Prostate gland (tissue), 2 donors: ENCODE results near the gene ZHX3. TPM values are rescaled to one million over a fixed set of nuclear protein-coding genes. Genes with fewer than 3 reads are reported as not detected.

Experiments
- DNase-seq: peaks from one replicate; pipeline ENCODE4 v3.0.0-alpha.2; 2019; ENCODE audit warnings: low spot score
- H3K27ac ChIP-seq, 2 donors: fragments of 200-600 bp; sonication (generic); 2 replicates each; pipeline ENCODE4 v1.5.1; 2017 to 2019
- H3K27me3 ChIP-seq: fragments of 200-600 bp; sonication (generic); replicated peaks from 2 replicates; pipeline ENCODE4 v1.5.1; 2019; ENCODE audit not compliant: insufficient read depth
- H3K36me3 ChIP-seq, 2 donors: fragments of 200-600 bp; sonication (generic); 1 replicate in 1 of 2; 2 replicates in 1 of 2; pipeline versions ENCODE4 v1.5.1 to v1.8.1; 2017 to 2019
- H3K4me1 ChIP-seq: fragments of 200-600 bp; sonication (generic); replicated peaks from 2 replicates; pipeline ENCODE4 v1.5.1; 2019
- H3K4me3 ChIP-seq, 2 donors: fragments of 200-600 bp; sonication (generic); 2 replicates each; pipeline ENCODE4 v1.5.1; 2017 to 2019
- H3K9me3 ChIP-seq: fragments of 200-600 bp; sonication (generic); 2 replicates; pipeline ENCODE4 v1.5.1; 2017
- POLR2A ChIP-seq: fragments of 450-650 bp; IDR thresholded peaks from one replicate; pipeline ENCODE4 v1.6.1; 2016; ENCODE audit warnings: antibody characterized with exemption, mild to moderate bottlenecking
- POLR2AphosphoS5 ChIP-seq: sonication (generic); formaldehyde crosslinking; IDR thresholded peaks from one replicate; pipeline ENCODE4 v1.6.1; 2017; ENCODE audit warnings: antibody characterized with exemption
- WGBS: methylation state at CpG from one replicate; pipeline ENCODE4 v1.1.5; 2018; 5-methylcytosine and 5-hydroxymethylcytosine counted together
- intact Hi-C: fragments of 100-400 bp; cut with DNase I; formaldehyde crosslinking; loops from one replicate; pipeline ENCODE4 v1.14.2; 2022
- total RNA-seq, 2 donors: library from RNA; depleted of rRNA; stranded (reverse); fragments of >200 nt; gene quantifications; one replicate each; pipeline ENCODE4 v1.1.0, GENCODE V29; 2016
- TF ChIP-seq, protein P1 (sequence below), 4 experiments: fragments of 200-600 bp in 2 of 4; fragments of 450-650 bp in 2 of 4; sonication (generic) in 2 of 4; IDR thresholded peaks; 1 replicate in 3 of 4; 2 replicates in 1 of 4; pipeline ENCODE4 v1.5.1; 2016 to 2019; ENCODE audit warnings: antibody characterized with exemption in 4 of 4, mild to moderate bottlenecking in 2 of 4, moderate library complexity in 2 of 4

Gene ZHX3
- total RNA-seq, 2 donors from 2014 or later: 24.9 to 42.6 TPM

- H3K27ac ChIP-seq: peak overlapping the region in 1 of 2 donors; percentile 32
- no peaks in the 10 kb centered on the region for H3K4me1 ChIP-seq
- intact Hi-C loops: no loop called here
- H3K36me3 ChIP-seq: no peaks in the 10 kb centered on the region
- TF ChIP-seq POLR2A (no peak), POLR2AphosphoS5 (no peak)
- TF ChIP-seq, protein P1, sequence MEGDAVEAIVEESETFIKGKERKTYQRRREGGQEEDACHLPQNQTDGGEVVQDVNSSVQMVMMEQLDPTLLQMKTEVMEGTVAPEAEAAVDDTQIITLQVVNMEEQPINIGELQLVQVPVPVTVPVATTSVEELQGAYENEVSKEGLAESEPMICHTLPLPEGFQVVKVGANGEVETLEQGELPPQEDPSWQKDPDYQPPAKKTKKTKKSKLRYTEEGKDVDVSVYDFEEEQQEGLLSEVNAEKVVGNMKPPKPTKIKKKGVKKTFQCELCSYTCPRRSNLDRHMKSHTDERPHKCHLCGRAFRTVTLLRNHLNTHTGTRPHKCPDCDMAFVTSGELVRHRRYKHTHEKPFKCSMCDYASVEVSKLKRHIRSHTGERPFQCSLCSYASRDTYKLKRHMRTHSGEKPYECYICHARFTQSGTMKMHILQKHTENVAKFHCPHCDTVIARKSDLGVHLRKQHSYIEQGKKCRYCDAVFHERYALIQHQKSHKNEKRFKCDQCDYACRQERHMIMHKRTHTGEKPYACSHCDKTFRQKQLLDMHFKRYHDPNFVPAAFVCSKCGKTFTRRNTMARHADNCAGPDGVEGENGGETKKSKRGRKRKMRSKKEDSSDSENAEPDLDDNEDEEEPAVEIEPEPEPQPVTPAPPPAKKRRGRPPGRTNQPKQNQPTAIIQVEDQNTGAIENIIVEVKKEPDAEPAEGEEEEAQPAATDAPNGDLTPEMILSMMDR (IDR thresholded peaks at IDR 0.05): no peak
- DNase-seq: no peak
- no peak overlapping the region for H3K4me3 ChIP-seq
- H3K27me3 ChIP-seq: no peaks in the 10 kb centered on the region
- 86% methylated on average over 1 of the region's 1 CpG for WGBS
- no peaks in the 10 kb centered on the region for H3K9me3 ChIP-seq
Observed at GRCh38 chr20:41222296-41222695, 95.2 kb downstream of the ZHX3 start.

- Histone ChIP-seq H3K36me3 (no peaks in the 10 kb centered on the region), H3K9me3 (no peaks in the 10 kb centered on the region), H3K4me1 (no peaks in the 10 kb centered on the region), H3K4me3 (no peak overlapping the region), H3K27ac (peak overlapping the region in 1 of 2 donors; percentile 32), H3K27me3 (no peaks in the 10 kb centered on the region)
- intact Hi-C loops: no loop called here
- no peak for DNase-seq
- 94% methylated on average over 5 of the region's 5 CpGs for WGBS
- TF ChIP-seq POLR2A: no peak
- TF ChIP-seq, protein P1 (IDR thresholded peaks at IDR 0.05): no peak
- TF ChIP-seq POLR2AphosphoS5: no peak
Observed at GRCh38 chr20:41221614-41222218, 95.8 kb downstream of the ZHX3 start.

DNA sequence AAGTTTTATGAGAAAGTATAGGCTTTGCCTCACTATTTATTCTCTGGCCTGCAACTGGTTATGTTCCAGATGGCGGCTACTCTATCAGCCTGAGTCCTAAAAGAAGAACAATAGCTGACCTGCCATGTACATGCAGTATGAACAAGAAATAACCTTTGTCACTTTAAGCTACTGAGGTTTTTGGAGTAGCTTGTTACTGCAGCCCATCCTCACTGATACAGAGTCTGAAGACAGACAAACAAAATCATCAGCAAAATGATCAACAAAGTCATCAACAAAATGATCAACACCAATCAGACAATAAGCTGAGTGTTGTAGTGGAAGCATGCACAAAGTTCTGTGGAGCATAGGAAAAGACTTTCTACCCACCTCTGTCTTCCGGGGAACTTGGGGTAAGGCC, 97.7 kb downstream of the ZHX3 start:
- Histone ChIP-seq H3K4me3 (no peak overlapping the region), H3K27ac (no peak overlapping the region), H3K4me1 (no peaks in the 10 kb centered on the region), H3K27me3 (no peaks in the 10 kb centered on the region), H3K36me3 (no peaks in the 10 kb centered on the region), H3K9me3 (no peaks in the 10 kb centered on the region)
- DNase-seq: no peak
- TF ChIP-seq, protein P1 (IDR thresholded peaks at IDR 0.05): no peak
- no peak for TF ChIP-seq POLR2AphosphoS5
- no peak for TF ChIP-seq POLR2A
- intact Hi-C loops: no loop called here
- 96% methylated on average over 2 of the region's 2 CpGs for WGBS

- Histone ChIP-seq H3K27ac (no peak overlapping the region), H3K4me3 (no peak overlapping the region), H3K27me3 (no peaks in the 10 kb centered on the region), H3K9me3 (no peaks in the 10 kb centered on the region), H3K36me3 (no peaks in the 10 kb centered on the region), H3K4me1 (no peaks in the 10 kb centered on the region)
- TF ChIP-seq, protein P1 (IDR thresholded peaks at IDR 0.05): no peak
- TF ChIP-seq POLR2A (no peak), POLR2AphosphoS5 (no peak)
- intact Hi-C loops: no loop called here
- no peak for DNase-seq
- WGBS: 56% methylated on average over 2 of the region's 2 CpGs
Observed at GRCh38 chr20:41218466-41218865, 99.1 kb downstream of the ZHX3 start.

GRCh38 chr20:41217422-41217821, 100.1 kb downstream of the ZHX3 start:
- Histone ChIP-seq H3K9me3 (no peaks in the 10 kb centered on the region), H3K36me3 (no peaks in the 10 kb centered on the region), H3K4me3 (no peak overlapping the region), H3K27ac (no peak overlapping the region), H3K4me1 (no peaks in the 10 kb centered on the region), H3K27me3 (no peaks in the 10 kb centered on the region)
- DNase-seq: no peak
- TF ChIP-seq, protein P1 (IDR thresholded peaks at IDR 0.05): no peak
- no peak for TF ChIP-seq POLR2A
- TF ChIP-seq POLR2AphosphoS5: no peak
- 90% methylated on average over 5 of the region's 5 CpGs for WGBS
- intact Hi-C loops: no loop called here
